GM19328 (cell line): ENCODE results near the gene ZNF768.

ENCODE experiments used
- ATAC-seq: cut with Tn5 transposase; IDR thresholded peaks from one replicate; pipeline ENCODE4 v1.9.1; 2021; ENCODE audit warnings: mild to moderate bottlenecking, moderate library complexity; ENCODE audit not compliant: unreplicated experiment

ZNF768 gene

GRCh38 chr16:30526137-30526822 lies at the start of gene ZNF768:
Gene ZNF768 (minus strand): TSS chr16:30526566. CDS start chr16:30526413, 153 bp downstream.
- ATAC-seq: peak; percentile 30

GRCh38 chr16:30574678-30575077 lies 48.3 kb upstream of the ZNF768 start:
- ATAC-seq: no peak

GRCh38 chr16:30571445-30572322 lies 45.3 kb upstream of the ZNF768 start, which contains the start of gene ZNF688:
Gene ZNF688 (minus strand): TSS chr16:30571714. CDS start chr16:30571629, 85 bp downstream.
- ATAC-seq: peak; percentile 71

- ATAC-seq: no peak
Observed at GRCh38 chr16:30570636-30571444, 44.5 kb upstream of the ZNF768 start.

GRCh38 chr16:30569746-30570635 lies 43.6 kb upstream of the ZNF768 start:
- no peak for ATAC-seq

- ATAC-seq: no peak
Observed at GRCh38 chr16:30569281-30569680, 42.9 kb upstream of the ZNF768 start.

GRCh38 chr16:30567991-30568638 lies 41.7 kb upstream of the ZNF768 start:
- no peak for ATAC-seq

- no peak for ATAC-seq
Observed at GRCh38 chr16:30567160-30567990, 41.0 kb upstream of the ZNF768 start.

GRCh38 chr16:30566531-30566930 lies 40.2 kb upstream of the ZNF768 start:
- no peak for ATAC-seq

GRCh38 chr16:30565984-30566383 lies 39.6 kb upstream of the ZNF768 start:
- no peak for ATAC-seq

- ATAC-seq: no peak
Observed at GRCh38 chr16:30565526-30565925, 39.2 kb upstream of the ZNF768 start.

- ATAC-seq: no peak
Observed at GRCh38 chr16:30562021-30562420, 35.7 kb upstream of the ZNF768 start.

GRCh38 chr16:30561089-30561816 lies 34.9 kb upstream of the ZNF768 start:
- ATAC-seq: no peak

- no peak for ATAC-seq
Observed at GRCh38 chr16:30559690-30560089, 33.3 kb upstream of the ZNF768 start.

GRCh38 chr16:30558789-30559377 lies 32.5 kb upstream of the ZNF768 start:
- ATAC-seq: no peak

- peak; percentile 89 for ATAC-seq
Observed at GRCh38 chr16:30557957-30558788, 31.8 kb upstream of the ZNF768 start, which contains the start of gene ZNF764. Gene ZNF764 (minus strand): TSS chr16:30558374. CDS start chr16:30558182, 192 bp downstream.

GRCh38 chr16:30557707-30557956 lies 31.3 kb upstream of the ZNF768 start:
- ATAC-seq: peak; percentile 8
